NCI-H510A (cell line): ENCODE measurements around the gene RET.

Source experiments
- DNase-seq: peaks from one replicate; lab custom pipeline; 2025; lab: John Stamatoyannopoulos, UW

The RET gene

GRCh38 chr10:43120929-43121314, 44.1 kb downstream of the RET start:
- DNase-seq = no peak

- DNase-seq = no peak
These were observed 44.6 kb downstream of the RET start for GRCh38 chr10:43121444-43121843.

GRCh38 chr10:43122096-43122495, 45.2 kb downstream of the RET start:
- no peak for DNase-seq

- DNase-seq = no peak
These were observed 46.0 kb downstream of the RET start for GRCh38 chr10:43122826-43123225.

GRCh38 chr10:43123361-43124093, 46.7 kb downstream of the RET start:
- DNase-seq = no peak

GRCh38 chr10:43124094-43124521, 47.2 kb downstream of the RET start:
- no peak for DNase-seq

- no peak for DNase-seq
These were observed 47.9 kb downstream of the RET start for GRCh38 chr10:43124574-43125273.

GRCh38 chr10:43125274-43125845, 48.5 kb downstream of the RET start:
- DNase-seq = no peak

GRCh38 chr10:43125881-43126731, 49.2 kb downstream of the RET start:
- DNase-seq = no peak

- no peak for DNase-seq
These were observed 50.0 kb downstream of the RET start for GRCh38 chr10:43126759-43127424.

GRCh38 chr10:43127442-43127841, 50.6 kb downstream of the RET start:
- no peak for DNase-seq

- no peak for DNase-seq
These were observed 51.5 kb downstream of the RET start for GRCh38 chr10:43128331-43128730.

GRCh38 chr10:43128958-43129706, 52.3 kb downstream of the RET start:
- DNase-seq = no peak

- no peak for DNase-seq
These were observed 53.9 kb downstream of the RET start for GRCh38 chr10:43130770-43131171.

GRCh38 chr10:43131256-43131655, 54.4 kb downstream of the RET start:
- no peak for DNase-seq

GRCh38 chr10:43131906-43132305, 55.0 kb downstream of the RET start:
- DNase-seq = no peak

- no peak for DNase-seq
These were observed 56.3 kb downstream of the RET start for GRCh38 chr10:43132867-43133787.

GRCh38 chr10:43134126-43134905, 57.4 kb downstream of the RET start:
- DNase-seq = no peak

GRCh38 chr10:43135064-43135463, 58.2 kb downstream of the RET start:
- no peak for DNase-seq
